ENCODE results near the gene SOX13.

The SOX13 gene

GRCh38 chr1:204132718-204133117 is 59.8 kb downstream of the SOX13 start:
- DNase-seq, result no peak

- no peak for DNase-seq
Measured at GRCh38 chr1:204134103-204134502, 61.2 kb downstream of the SOX13 start.

- DNase-seq, result no peak
Measured at GRCh38 chr1:204136814-204137213, 63.9 kb downstream of the SOX13 start.

- DNase-seq, result no peak
Measured at GRCh38 chr1:204139088-204139487, 66.2 kb downstream of the SOX13 start.

- no peak for DNase-seq
Measured at GRCh38 chr1:204139952-204140351, 67.0 kb downstream of the SOX13 start.

- no peak for DNase-seq
Measured at GRCh38 chr1:204141131-204141530, 68.2 kb downstream of the SOX13 start.

- DNase-seq, result no peak
Measured at GRCh38 chr1:204142032-204142974, 69.4 kb downstream of the SOX13 start.

- no peak for DNase-seq
Measured at GRCh38 chr1:204143276-204144041, 70.5 kb downstream of the SOX13 start.

- DNase-seq, result no peak
Measured at GRCh38 chr1:204145033-204145504, 72.2 kb downstream of the SOX13 start.

- DNase-seq, result no peak
Measured at GRCh38 chr1:204146309-204146708, 73.4 kb downstream of the SOX13 start.

- no peak for DNase-seq
Measured at GRCh38 chr1:204146965-204147364, 74.0 kb downstream of the SOX13 start.

GRCh38 chr1:204147406-204148383 is 74.8 kb downstream of the SOX13 start:
- DNase-seq, result no peak

GRCh38 chr1:204149107-204149506 is 76.2 kb downstream of the SOX13 start:
- DNase-seq, result no peak

- DNase-seq, result no peak
Measured at GRCh38 chr1:204149635-204150565, 77.0 kb downstream of the SOX13 start.

- DNase-seq, result no peak
Measured at GRCh38 chr1:204150702-204151551, 78.0 kb downstream of the SOX13 start.

GRCh38 chr1:204151552-204152309 is 78.8 kb downstream of the SOX13 start, which contains the start of gene ETNK2:
ETNK2 (minus strand) TSS chr1:204152044; CDS start chr1:204151852, 192 bp downstream.
- no peak for DNase-seq

GRCh38 chr1:204152310-204153044 is 79.6 kb downstream of the SOX13 start:
- no peak for DNase-seq

- no peak for DNase-seq
Measured at GRCh38 chr1:204153667-204154066, 80.8 kb downstream of the SOX13 start.

Measured in KG1 (cell line).